ENCODE results near the gene PHF12.
A peak's percentile ranks its signal among the peaks of the same experiment; 100 is the strongest.
"Not testable (repeated sequence)": the region's sequence is repeated elsewhere in the genome, so short reads cannot be mapped to it uniquely, and the experiment has no call there.

Gene PHF12

GRCh38 chr17:28900986-28901726 lies 50.2 kb downstream of the PHF12 start:
- no peak for DNase-seq

GRCh38 chr17:28899212-28899815 lies 52.0 kb downstream of the PHF12 start:
- no peak for DNase-seq

GRCh38 chr17:28898527-28898955 lies 52.8 kb downstream of the PHF12 start:
- DNase-seq, result no peak

- no peak for DNase-seq
Measured at GRCh38 chr17:28897769-28898526, 53.4 kb downstream of the PHF12 start.

- peak; percentile 10 to 27 for DNase-seq
Measured at GRCh38 chr17:28896884-28897768, 54.2 kb downstream of the PHF12 start, which contains the start of gene FLOT2. Gene FLOT2, minus strand, starts transcription at chr17:28897733. Its CDS starts 159 bp downstream, at chr17:28897574.

- no peak for DNase-seq
Measured at GRCh38 chr17:28896491-28896883, 54.8 kb downstream of the PHF12 start.

- DNase-seq, result no peak
Measured at GRCh38 chr17:28895794-28896447, 55.4 kb downstream of the PHF12 start.

GRCh38 chr17:28893248-28894183 lies 57.8 kb downstream of the PHF12 start:
- DNase-seq, result not testable (repeated sequence)

GRCh38 chr17:28892024-28892423 lies 59.3 kb downstream of the PHF12 start:
- DNase-seq, result no peak

- DNase-seq, result no peak
Measured at GRCh38 chr17:28891201-28891600, 60.1 kb downstream of the PHF12 start.

- no peak for DNase-seq
Measured at GRCh38 chr17:28889996-28890395, 61.3 kb downstream of the PHF12 start.

GRCh38 chr17:28888832-28889231 lies 62.5 kb downstream of the PHF12 start:
- no peak for DNase-seq

GRCh38 chr17:28887871-28888471 lies 63.3 kb downstream of the PHF12 start:
- DNase-seq, result no peak

GRCh38 chr17:28885951-28886350 lies 65.4 kb downstream of the PHF12 start:
- no peak for DNase-seq

GRCh38 chr17:28885363-28885762 lies 66.0 kb downstream of the PHF12 start:
- DNase-seq, result no peak

GRCh38 chr17:28883967-28884702 lies 67.2 kb downstream of the PHF12 start:
- no peak for DNase-seq

GRCh38 chr17:28882154-28882895 lies 69.0 kb downstream of the PHF12 start:
- DNase-seq, result no peak

- DNase-seq, result no peak
Measured at GRCh38 chr17:28881533-28882056, 69.7 kb downstream of the PHF12 start.

GRCh38 chr17:28880572-28880945 lies 70.8 kb downstream of the PHF12 start:
- DNase-seq, result no peak

Measured in NCI-H187 (cell line).